ENCODE measurements around the gene MSANTD2. TPM values are rescaled to one million over a fixed set of nuclear protein-coding genes. Genes with fewer than 3 reads are reported as not detected.

The MSANTD2 gene
- total and polyA plus RNA-seq, 2 of the 4 experiments (the other 2 are of a cell fraction): 5.0 to 6.0 TPM

DNA sequence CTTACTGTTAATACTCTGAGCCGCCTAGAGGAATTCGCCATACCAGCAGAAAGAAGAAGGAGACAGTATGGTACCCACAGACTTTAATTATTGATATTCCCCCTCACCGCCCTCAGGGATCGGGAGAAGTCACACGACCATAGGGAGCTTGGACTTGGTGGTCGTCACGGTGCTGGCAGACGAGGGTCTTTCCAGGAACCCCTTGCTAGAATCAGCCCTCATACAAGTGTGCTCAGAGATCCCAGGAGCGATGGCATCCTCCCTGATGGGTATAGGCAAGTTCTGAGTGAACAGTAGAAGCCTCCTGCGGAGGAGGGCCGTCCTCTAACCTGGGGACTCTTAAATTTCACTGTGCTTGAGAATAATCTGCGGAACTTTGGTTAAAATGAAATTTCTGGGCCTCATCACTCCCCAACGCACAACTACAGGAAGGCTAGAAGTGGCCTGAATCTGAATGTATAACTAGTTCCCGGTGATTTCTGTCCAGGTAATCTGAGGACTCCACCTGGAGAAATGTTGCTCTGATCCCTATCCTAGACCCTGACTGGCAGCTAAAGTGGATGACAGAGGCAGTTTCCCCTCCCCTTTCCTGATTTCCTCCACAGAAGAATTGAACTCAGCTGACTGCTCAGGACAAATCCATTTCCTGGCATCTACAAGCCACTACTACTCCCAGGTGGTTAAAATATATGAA, 52.7 kb downstream of the MSANTD2 start:
- Histone ChIP-seq H3K27me3 (ENCODE audit: control insufficient read depth, insufficient read depth, low read length) (no peaks in the 10 kb centered on the region; the same call in 1 of the 2 replicates), H3K36me3 (ENCODE audit: control insufficient read depth, insufficient read depth, low read length) (no peaks in the 10 kb centered on the region), H2AK5ac (ENCODE audit: low read depth, low read length) (peak overlapping the region; percentile 59), H2BK15ac (ENCODE audit: low read depth, low read length) (peak overlapping the region; percentile 26; the same call in 2 of the 3 replicates), H3K4me2 (ENCODE audit: low read depth, low read length) (no peak overlapping the region; the same call in 1 of the 2 replicates), H3K4me3 (ENCODE audit: insufficient read depth, low read depth, low read length) (no peak overlapping the region), H2AFZ (replicated peaks; ENCODE audit: low read length, poor library complexity) (peak overlapping the region; percentile 89), H3K27ac (ENCODE audit: insufficient read depth, low read length) (no peak overlapping the region), H2BK5ac (ENCODE audit: low read depth, low read length, poor library complexity, severe bottlenecking) (peak overlapping the region; percentile 12), H3K79me1 (ENCODE audit: low read depth in 1 of 2, low read length in 2 of 2) (no peaks in the 10 kb centered on the region; a peak in 1 of 4 replicates), H3K56ac (ENCODE audit: extremely low read depth, insufficient read depth, low read length) (no peak overlapping the region), H4K91ac (ENCODE audit: insufficient read depth, low read depth, low read length) (peak overlapping the region; percentile 14), H4K8ac (ENCODE audit: low read depth in 2 of 2, low read length in 2 of 2) (peak overlapping the region; percentile 30 to 79; a peak in 3 of 4 replicates), H4K5ac (ENCODE audit: low read depth, low read length) (no peak overlapping the region), H3K14ac (replicated peaks; ENCODE audit: low read depth, low read length) (0 out of 2 replicates have a peak overlapping the region, but pooled peaks have one; percentile 7), H3K9ac (ENCODE audit: low read depth, low read length) (no peak overlapping the region), H3K18ac (ENCODE audit: low read depth, low read length) (no peak overlapping the region; the same call in 1 of the 2 replicates), H4K20me1 (ENCODE audit: insufficient read depth, low read length) (no peaks in the 10 kb centered on the region), H2BK20ac (ENCODE audit: low read depth, low read length) (peak overlapping the region; percentile 41; the same call in 1 of the 2 replicates), H3K9me1 (ENCODE audit: insufficient read depth, low read length) (peaks cover 14% of the 10 kb centered on the region), H3K4me1 (ENCODE audit: control insufficient read depth, insufficient read depth, low read length) (peaks cover 10% of the 10 kb centered on the region), H3K23ac (ENCODE audit: low read depth, low read length) (no peak overlapping the region), H2BK120ac (ENCODE audit: low read depth, low read length) (peak overlapping the region; percentile 6; the same call in 1 of the 2 replicates), H2AK9ac (replicated peaks; ENCODE audit: low read depth, low read length, poor library complexity) (peak overlapping the region; percentile 18), H3K4ac (ENCODE audit: low read depth, low read length) (peak overlapping the region; percentile 58), H3K9me3 (ENCODE audit: control insufficient read depth, insufficient read depth, low read length) (no peaks in the 10 kb centered on the region)
- no peak for TF ChIP-seq MAZ (IDR thresholded peaks at IDR 0.05; ENCODE audit: borderline replicate concordance, low read depth, low read length)
- TF ChIP-seq CEBPB (IDR thresholded peaks at IDR 0.05; ENCODE audit: low read depth, low read length): no peak
- CTCF ChIA-PET: interaction anchor here (1.3 kb wide), 2 partner anchors 10 to 129 kb away, joined by 3 to 5 read pairs; no protein-coding TSS in a partner anchor
- no peak for DNase-seq
- intact Hi-C loops (cut with micrococcal nuclease): loop anchor here (10.0 kb wide), 1 partner anchor 73 kb away; the partner anchor contains the start of genes SIAE and SPA17
- no peak for ATAC-seq (ENCODE audit: low read depth)
- BruUV-seq (replicated peaks): no TSS peak
- POLR2A ChIA-PET (ENCODE audit: unreplicated experiment): no interaction called here
- dilution Hi-C loops (cut with HindIII; ENCODE audit: low sequenced_read_pairs, unreplicated experiment): no loop called here
- 60% methylated on average over 2 of the region's 14 CpGs; no CpG with 5 or more reads in 1 of the 2 experiments for WGBS, 2 experiments (ENCODE audit: extremely low coverage in 2 of 2, insufficient read length in 1 of 2)
- in situ Hi-C loops (cut with MboI; ENCODE audit: low sequenced_read_pairs): no loop called here
